GM21737 (cell line): ENCODE measurements around the gene ASB13.

Experiments used
- ATAC-seq: cut with Tn5 transposase; IDR thresholded peaks from one replicate; pipeline ENCODE4 v1.9.1; 2021; ENCODE audit warnings: mild to moderate bottlenecking, moderate library complexity; ENCODE audit not compliant: unreplicated experiment

Gene ASB13

DNA sequence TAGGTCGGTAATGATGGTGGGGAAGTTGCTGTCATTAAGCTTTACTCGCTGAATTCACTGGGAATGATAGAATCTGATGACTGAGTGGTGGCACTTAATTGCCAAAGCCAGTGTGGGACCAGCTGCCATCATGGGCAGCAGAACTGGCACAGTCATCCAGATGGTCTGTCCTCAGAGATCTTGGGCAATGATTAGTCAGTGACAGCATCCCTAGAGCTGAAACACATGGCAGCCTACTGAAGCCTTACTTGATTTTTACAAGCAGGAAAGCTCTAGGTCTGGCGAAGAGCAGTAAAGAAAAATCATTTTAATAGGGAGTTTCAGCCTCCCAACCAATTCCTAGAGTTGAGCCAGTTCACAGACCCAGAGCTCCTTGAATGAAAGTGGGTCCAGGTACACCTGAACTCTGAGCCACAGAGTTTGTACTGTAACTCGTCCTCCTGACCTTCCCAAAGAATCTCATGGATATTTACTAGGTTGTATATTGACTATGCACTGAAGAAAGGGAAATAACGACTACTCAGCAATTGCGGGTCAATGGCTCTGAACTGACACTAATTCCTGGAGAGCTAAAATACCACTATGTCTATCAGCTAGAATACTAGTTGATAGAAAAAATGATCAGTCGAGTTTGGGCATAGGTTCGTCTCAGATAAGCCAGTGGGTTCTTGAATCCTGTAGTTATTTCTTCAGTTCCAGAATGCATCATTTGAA lies 4.4 kb upstream of the ASB13 start:
- no peak for ATAC-seq

DNA sequence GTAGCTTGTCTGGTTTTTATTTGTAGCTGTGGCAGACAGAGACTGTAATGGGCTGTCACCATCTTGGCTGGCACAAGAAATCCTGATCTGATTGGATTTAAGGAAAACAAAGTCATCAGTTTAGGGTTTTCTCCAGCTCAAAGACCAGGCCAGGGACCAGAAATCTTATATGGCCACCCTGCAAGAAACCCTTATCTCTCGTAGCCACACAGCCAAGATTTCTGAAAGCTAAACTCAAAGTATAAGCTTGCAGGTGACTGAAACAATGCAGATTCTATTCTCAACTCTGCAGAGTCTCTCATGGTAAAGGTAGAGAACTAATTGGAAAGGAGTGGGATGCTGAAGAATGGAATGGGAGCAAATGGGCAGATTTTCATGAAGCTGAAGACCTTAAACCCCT lies 3.2 kb upstream of the ASB13 start:
- no peak for ATAC-seq

DNA sequence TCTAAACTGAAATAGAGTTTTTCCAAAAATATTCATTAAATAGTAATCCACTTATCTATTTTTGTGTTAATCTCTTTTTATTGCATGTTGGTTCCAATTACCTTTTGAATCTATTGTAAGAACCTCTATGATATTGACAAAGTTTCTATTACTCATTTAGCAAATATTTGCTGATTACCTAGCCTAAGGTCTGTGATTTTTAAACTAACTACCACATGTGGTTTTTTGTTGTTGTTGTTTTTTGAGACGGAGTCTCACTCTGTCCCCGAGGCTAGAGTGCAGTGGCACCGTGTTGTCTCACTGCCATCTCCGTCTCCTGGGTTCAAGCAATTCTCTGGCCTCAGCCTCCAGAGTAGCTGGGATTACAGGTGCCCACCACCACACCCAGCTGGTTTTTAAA lies 2.0 kb upstream of the ASB13 start:
- no peak for ATAC-seq

DNA sequence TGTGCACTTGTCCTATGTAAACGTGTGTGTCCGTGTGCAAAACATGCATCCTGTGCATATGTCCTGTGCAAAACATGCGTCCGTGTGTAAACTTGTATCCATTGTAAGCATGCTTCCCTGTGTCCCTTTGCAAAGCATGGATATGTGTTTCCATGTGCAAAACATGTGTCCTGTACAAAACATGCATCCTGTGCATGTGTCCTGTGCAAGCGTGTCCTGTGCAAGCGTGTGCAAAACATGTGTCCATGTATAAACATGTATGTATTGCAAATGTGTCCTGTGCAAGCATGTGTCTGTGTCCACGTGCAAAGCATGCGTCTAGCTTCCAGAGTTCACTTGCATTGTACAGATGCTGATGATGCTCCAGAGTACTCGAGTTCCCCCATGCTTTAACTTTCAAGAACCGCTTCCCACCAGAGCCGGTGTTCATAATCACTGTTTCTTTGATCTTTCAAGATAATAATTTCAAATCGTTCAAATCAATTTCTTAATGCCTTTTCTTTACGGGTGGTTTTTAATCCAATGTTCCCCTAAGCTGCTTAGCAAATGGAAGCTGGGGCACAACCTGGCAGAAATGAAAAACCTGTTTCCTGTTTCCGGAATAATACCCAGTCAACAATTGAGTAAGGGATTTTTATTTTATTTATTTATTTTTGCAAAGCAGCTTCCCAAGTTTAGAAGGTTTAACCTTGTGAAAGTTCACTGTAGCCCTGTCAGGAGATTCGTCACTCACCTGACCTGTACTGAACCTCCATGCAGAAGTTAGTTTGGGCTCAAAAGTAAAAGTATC lies 641 bp upstream of the ASB13 start:
- no peak for ATAC-seq

DNA sequence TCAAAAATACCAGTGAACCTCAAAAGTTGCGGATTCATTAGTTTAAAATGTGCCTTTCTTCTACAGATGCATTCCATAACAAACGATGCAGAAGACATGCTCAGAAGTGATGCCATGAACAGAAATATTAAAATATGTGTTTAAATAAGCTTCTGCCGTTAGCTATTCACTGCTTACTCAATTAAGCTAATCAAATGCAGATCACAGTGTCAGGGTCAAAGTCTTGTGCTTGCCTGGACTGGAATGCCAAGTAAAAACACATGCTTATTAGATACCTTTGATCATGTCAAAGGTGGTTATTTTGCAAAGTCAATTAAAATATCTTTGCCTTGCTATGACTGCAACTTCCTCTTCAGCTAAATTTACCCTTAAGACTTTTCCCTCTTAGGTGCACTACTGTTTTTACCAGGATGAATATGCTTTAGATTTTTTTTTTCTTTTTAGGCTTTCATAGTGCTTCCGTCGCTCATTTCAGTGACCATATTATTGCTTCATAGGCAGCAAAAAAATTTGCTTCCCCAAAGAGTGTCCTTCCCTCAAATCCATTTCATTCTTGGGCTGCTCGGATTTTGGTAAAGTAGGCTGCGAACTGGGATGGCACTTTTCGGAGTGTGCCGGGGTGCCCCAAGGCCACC lies 905 bp downstream of the ASB13 start:
- no peak for ATAC-seq

DNA sequence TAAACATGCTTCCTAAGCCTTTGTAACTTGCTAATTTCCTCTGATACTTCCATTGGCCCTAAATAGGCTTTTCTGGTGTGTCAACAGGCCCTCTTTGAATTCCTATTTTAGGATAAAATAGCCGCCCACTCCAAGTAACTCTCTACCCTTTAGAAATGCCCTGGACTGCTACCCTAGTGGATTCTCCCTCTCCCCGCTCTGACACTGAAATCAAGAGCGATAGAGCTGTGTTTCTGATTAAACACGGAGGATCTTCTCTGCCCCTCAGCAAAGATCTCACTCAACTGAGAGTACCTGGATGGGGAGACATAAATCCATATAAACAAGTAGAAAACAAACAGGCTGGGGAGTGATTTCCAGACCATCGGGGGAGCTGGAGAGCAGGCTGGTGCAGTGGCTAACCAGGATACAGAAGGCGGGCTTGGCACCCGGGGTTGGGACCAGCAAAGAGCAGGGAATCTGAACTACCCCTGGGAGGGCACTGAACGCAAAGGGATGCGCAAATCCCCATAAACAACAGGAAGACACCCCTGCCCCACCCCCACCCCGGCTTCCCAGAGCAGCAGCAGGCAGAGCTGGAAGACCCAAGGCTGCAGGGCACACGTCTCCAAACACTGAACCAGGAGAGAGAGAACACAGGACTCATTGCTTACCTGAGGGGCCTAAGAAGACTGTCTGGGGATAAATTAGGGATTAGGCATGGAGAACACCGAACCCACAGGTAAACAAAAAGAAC lies 2.5 kb downstream of the ASB13 start:
- no peak for ATAC-seq

DNA sequence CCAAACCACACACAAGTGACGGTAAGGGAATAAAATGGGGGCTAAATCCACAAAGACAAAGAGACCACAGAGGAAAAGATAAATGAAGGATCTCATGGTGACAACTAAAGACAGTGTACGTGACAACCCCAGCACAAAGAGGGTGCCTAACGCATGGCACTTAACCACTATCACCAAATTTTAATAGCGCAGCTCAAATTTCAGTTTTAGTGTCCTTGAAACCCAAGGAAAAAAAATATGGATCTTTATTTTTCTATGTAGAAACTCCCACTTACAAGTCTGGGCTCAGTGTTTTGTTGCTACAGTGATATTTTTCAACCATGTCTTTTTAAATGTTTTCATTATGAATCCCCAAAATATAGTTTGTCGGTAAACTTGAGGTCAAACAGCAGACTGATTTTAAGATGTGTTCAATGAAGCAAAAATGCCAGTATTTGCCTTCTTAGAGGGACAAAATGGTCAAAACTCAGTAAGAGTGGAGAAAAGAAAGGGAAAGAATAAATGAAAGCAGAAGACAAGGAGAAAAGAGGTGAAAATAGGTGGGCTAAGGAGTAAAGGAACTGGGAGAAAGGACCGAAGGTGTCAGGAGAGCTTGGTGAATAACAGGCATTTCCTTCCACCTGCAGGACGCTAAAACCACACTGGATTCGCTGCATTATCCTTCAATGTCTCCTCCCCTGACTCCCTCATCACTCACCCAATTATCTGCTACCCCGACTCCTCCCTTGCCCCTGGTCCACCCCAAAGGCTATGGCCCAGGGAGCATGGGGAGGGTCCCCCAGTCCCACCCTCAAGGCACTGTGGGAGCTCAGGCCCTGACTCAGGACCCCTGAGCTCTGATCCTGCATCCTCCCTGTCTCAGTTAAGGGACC lies 3.5 kb downstream of the ASB13 start:
- ATAC-seq, result no peak

DNA sequence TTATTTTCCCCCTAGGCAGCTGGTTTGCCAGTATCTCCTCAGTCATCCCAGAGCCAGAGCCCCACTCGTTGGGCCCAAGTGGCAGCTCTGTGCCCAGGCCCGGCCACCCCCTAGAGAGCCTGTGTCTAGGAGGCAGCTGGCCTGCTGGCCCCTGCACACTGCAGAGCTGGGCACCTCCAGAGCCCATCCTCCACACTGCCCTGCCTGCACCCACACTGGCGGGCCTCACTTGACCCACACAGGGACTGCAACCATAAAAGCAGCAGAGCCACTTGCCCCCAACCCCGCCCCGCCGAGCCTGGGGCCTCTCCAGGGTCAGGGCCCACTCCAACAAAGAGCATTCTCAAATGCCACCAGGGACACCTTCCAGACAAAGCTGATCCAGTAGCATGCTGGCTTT lies 5.4 kb downstream of the ASB13 start:
- ATAC-seq, result no peak

DNA sequence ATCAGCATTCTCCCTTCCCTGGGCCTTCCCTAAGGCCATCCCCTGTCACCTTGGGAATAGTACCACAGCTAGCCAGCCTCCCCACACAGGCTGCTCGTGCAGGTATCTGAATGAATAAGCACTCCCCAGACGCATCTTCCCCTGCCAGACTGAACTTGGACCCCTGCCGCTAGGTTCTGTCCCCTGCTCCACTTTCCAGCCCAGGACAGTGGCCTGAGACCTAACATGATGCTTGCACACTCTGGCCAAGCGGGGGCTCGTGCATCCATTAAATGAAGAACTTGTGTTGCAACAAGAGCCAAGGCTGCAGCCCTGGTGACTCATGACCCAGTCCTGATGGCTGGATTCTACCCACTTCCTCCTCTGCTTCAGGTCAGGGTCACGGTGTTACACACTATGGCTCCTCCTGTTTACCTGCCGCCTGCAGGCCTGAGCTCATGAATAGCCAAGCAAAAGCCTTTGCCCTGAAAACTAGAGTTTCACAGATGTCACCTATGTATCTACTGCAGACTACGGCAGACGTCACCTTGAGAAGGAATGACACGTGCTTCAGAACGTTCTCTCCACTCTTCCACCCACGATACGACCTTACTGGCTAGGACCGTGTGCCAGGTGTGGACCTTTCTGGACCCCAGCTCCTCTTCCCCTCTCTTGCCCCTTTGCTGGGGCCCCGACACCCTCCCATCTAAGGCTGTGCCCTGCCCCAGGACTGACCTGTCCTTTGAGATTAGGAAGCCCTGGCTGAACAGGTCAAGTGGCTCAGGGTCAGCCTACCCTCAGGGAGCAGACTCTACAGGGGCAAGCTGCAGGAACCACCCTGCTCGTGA lies 6.5 kb downstream of the ASB13 start:
- no peak for ATAC-seq

DNA sequence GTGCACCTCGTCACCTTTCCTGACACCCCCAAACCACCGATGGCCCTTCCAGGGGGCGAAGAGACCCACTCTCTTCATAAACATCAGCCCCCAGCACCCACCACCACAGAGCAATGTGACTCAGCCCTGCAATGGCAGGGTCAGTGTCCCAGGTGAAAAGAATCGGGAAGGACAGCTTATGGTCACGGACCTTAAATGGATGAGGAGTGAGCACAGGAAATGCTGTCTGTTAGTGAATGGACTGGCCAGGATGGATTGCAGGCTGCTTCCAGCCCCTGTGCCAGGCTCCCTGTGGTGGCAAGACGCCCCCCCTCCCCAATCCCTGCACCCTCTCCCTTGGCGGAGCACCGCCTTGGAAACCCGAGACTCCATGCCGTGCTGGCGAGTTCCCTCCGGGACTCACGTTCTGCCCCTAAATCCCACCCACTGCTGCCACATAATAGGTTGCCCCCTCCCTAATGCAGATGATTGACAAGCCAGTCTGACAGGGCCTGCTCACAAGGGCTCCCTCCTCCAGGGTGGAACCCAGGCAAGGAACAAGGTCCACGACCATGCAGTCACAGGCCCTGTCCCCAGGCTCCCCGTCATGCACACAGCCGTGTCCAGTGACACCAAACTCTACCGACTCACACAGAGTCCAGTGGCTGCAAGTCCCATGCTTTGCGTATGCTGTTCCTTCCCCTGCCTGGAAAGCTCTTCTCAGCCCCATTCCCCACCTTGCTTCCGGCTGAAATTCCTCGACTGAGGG lies 7.3 kb downstream of the ASB13 start:
- ATAC-seq, result no peak

DNA sequence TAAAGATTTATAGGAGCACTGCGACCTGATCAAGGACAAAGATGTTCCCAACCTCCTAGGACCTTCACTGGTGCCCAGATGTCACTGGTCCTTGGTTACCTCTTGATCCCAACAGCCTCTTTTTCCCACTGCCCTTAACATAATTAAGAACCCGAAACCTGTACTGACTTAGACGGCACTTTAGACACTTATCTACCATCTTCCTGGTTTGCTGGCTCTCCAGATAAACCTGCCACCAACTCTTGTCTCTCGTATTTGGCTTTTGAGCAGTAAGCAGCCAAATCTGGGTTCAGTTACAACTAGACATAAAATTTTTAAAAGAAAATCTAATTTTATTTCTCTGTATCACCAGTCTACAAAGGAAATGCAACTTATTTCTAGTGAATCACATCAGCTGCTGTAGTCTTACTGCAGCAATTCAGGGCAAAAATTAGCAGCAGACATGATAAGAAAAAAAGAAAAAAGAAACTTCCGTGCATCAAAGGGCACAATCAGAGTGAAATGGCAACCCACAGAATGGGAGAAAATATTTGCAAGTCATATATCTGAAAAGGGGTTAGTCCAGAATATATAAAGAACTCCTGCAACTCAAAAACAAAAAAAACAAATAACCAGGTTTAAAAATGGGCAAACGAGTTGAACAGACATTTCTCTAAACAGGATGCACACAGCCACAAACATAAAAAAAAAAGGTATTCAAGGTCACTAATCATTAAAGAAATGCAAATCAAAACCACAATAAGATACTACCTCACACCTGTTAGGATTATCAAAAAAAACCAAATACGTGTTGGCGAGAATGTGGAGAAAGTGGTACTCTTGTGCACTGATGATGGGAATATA lies 9.4 kb downstream of the ASB13 start:
- ATAC-seq, result no peak

DNA sequence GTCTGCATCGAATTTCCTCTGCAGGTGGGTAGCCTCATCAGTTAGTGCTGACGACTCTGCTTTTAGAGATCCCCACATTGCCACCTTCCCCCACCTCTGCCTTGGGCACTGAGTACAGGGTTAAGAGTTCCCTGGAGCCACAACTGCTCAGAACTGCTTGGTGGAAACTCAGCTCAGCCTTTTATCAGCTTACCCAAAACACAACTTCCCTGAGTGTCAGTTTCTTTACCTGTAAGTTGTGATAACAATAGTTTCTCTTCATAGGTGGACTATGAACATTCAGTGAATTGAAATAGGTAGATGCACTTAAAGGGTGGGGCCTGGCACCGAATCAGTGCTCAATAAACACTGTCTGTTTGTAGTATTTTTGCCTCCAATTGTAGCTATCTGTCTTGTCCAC lies 11.3 kb downstream of the ASB13 start:
- ATAC-seq, result no peak

DNA sequence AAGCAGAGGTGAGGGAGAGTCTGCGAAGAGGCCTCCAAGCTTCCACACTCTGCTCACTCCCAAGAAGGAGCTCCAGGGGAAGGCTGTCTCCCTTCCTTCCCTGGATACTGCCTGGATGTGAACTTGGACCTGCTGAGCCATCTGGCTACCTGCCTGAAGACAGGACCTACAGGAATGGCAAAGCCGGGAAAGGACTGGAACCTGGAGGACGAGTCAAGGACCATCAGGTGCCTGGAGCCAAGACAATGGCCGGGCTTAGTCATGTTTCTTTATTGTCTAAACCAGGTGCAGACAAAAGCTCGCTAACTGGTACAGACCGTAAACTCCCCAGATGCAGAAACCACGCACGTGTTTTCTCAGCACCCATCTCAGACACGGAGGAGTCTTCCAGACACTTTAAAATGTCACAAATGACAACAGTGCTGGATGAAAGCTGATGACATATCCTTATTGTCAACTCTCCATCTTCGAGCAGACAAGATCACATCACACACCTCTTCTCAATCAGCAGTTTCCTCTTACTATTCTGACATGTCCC lies 12.1 kb downstream of the ASB13 start:
- ATAC-seq, result no peak

DNA sequence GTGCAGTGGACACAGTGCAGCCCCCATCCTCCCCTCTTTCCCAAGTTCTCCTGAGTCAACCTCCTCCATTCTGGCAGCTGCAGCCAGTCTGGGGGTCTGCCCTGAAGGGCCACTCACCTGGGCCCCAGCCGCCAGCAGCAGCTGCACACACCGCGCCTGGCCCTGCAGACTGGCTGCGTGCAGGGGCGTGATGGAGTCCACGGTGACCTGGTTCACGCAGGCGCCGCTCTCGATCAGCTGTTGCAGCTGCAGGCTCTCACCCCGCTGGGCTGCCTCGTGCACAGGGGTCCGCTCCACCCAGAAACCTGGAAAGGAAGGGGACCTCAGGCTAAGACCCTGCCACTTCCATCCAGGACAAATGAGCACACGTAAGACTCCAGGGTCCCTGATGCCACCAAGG lies 13.6 kb downstream of the ASB13 start:
- ATAC-seq, result no peak

DNA sequence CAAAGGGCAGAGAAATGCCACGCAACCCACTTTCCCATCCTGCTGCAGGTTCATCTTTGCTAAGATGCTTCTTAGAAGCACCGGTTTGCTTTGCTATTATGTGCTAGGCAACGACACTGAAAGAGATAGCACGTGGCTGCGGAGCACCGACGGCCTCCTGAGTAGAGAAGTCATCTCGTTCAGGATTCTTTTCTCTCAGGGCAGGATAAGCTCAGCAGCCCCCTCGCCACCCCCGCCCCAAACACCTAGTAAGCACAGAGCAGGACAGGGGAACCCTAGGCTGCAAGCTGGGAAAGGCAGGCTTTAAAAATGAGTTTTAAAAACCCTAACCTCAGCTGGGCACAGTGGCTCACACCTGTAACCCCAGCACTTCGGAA lies 15.0 kb downstream of the ASB13 start:
- no peak for ATAC-seq

DNA sequence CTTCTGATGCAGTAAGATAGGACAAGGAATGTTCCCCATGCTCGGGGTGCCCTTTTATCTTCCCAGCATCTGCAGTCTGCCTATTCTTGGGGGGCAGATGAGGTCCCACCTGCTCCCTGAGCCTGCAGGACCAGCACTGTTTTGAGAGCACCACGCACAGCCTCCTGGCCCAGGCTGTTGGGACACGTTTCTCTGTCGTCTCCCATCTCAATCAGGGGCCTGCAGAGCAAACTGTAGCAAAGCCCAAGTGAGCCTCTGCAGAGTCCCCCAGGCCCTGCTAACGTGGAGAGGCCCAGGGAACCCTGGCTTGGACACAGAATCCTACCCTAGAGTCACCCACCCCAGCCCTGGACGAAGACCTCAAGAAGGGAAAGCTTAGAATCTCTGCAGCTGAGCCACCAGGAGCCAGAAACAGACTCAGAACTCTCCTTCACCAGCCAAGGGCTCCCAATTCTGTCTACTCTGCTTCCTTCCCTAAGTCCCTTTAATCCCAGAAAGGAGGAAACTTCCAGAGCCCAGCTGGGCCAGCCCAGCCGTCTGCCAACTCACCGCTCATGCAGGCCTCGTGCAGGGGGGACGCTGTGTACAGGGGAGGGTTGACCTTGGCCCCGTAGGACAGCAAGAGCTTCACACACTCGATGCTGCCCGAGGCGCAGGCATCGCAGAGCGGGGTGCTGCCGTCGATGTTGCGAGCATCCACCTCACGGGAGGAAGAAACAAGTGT lies 15.6 kb downstream of the ASB13 start:
- ATAC-seq, result no peak

DNA sequence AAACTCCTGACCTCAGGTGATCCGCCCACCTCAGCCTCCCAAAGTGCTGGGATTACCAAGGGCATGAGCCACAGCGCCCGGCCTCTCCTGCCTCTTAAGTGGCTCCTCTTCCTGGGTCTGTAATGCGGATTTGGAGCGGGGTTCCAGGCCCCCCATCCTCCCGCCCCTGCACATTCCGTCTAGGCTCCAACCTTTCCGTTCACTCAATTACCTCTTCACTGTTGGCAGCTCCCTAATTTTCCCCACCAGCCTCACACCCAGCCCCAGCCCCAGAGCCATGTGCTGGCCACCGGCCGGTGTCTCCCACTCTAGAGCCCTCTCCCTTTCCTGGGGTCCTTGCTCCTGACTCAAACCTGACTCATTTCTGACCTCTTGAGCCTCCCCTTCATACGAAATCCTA lies 16.6 kb downstream of the ASB13 start:
- ATAC-seq, result no peak
